ENCODE data around the gene AP3B2. TPM values are rescaled to one million over a fixed set of nuclear protein-coding genes. Genes with fewer than 3 reads are reported as not detected.

AP3B2 gene
- total and polyA plus RNA-seq, 4 donors: 0.94 to 2.2 (median 1.2) TPM

DNA sequence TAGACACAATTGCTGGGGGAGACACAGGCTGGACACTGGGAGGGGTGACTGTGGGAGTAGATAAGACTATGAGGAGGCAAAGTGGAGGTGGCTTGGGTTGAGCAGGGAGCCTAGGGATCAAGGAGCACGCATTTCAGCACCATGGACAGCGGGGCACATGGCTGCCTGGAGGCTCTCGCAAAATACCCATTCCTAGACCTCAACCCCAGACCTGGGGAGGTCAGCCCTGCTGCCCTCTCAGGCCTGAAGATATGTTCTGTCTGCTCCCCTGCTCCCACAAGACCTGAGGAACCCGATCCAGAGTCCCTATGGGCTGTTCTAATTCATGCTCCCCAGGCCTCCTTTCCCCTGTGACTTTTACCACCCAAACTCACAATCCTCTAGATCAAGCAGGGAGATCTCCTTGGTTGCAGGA lies 46.5 kb downstream of the AP3B2 start:
- TF ChIP-seq, protein P1, sequence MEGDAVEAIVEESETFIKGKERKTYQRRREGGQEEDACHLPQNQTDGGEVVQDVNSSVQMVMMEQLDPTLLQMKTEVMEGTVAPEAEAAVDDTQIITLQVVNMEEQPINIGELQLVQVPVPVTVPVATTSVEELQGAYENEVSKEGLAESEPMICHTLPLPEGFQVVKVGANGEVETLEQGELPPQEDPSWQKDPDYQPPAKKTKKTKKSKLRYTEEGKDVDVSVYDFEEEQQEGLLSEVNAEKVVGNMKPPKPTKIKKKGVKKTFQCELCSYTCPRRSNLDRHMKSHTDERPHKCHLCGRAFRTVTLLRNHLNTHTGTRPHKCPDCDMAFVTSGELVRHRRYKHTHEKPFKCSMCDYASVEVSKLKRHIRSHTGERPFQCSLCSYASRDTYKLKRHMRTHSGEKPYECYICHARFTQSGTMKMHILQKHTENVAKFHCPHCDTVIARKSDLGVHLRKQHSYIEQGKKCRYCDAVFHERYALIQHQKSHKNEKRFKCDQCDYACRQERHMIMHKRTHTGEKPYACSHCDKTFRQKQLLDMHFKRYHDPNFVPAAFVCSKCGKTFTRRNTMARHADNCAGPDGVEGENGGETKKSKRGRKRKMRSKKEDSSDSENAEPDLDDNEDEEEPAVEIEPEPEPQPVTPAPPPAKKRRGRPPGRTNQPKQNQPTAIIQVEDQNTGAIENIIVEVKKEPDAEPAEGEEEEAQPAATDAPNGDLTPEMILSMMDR (IDR thresholded peaks at IDR 0.05; ENCODE audit: control extremely low read depth, extremely low read depth): no peak
- Histone ChIP-seq H3K4me3 (no peak overlapping the region), H3K27ac (ENCODE audit: low read depth in 1 of 2, low read length in 1 of 2) (no peak overlapping the region), H3K9me3 (ENCODE audit: control insufficient read depth in 4 of 4, insufficient read depth in 3 of 4, low read length in 3 of 4) (peaks cover 0 to 6% (median 0%) of the 10 kb centered on the region in 4 donors), H3K36me3 (ENCODE audit: control insufficient read depth in 4 of 4, insufficient read depth in 4 of 4, low read length in 4 of 4) (no peaks in the 10 kb centered on the region), H3K27me3 (ENCODE audit: control insufficient read depth in 3 of 3, insufficient read depth in 3 of 3, low read length in 2 of 3) (no peaks in the 10 kb centered on the region), H3K4me1 (ENCODE audit: control insufficient read depth in 5 of 5, insufficient read depth in 5 of 5, low read length in 5 of 5) (no peaks in the 10 kb centered on the region), H3K9ac (ENCODE audit: insufficient read depth in 1 of 2, low read length in 2 of 2) (no peak overlapping the region)
- WGBS, 2 donors: 7 to 11% methylated on average over 4 of the region's 4 CpGs
- ATAC-seq (ENCODE audit: insufficient read depth, low FRiP score) (no peak), DNase-seq (peak; percentile 66 to 77 (median 67))

DNA sequence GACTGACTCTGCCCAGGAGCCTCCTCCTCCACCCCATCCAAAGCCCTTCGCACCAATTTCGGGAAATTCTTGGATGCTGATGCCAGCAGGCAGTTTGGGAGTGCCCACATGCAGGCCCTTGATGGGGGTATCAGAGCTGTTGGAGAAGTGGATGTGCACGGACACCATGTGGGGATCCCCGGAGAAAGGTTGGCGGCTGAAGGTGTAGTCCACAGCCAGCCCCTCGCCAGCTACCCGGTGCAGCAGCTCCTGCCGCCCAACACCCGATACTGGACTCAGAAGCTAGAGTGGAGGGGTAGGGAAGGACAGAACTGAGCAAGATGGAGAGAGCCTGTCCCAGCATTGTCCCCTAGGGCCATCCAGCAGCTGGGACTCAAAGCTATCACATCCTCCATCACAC lies 47.0 kb downstream of the AP3B2 start:
- Histone ChIP-seq H3K4me3 (no peak overlapping the region), H3K27ac (ENCODE audit: low read depth in 1 of 2, low read length in 1 of 2) (no peak overlapping the region), H3K4me1 (ENCODE audit: control insufficient read depth in 5 of 5, insufficient read depth in 5 of 5, low read length in 5 of 5) (no peaks in the 10 kb centered on the region), H3K36me3 (ENCODE audit: control insufficient read depth in 4 of 4, insufficient read depth in 4 of 4, low read length in 4 of 4) (no peaks in the 10 kb centered on the region), H3K27me3 (ENCODE audit: control insufficient read depth in 3 of 3, insufficient read depth in 3 of 3, low read length in 2 of 3) (no peaks in the 10 kb centered on the region), H3K9ac (ENCODE audit: insufficient read depth in 1 of 2, low read length in 2 of 2) (no peak overlapping the region), H3K9me3 (ENCODE audit: control insufficient read depth in 4 of 4, insufficient read depth in 3 of 4, low read length in 3 of 4) (peaks cover 0 to 6% (median 0%) of the 10 kb centered on the region in 4 donors)
- TF ChIP-seq, protein P1 (IDR thresholded peaks at IDR 0.05; ENCODE audit: control extremely low read depth, extremely low read depth): no peak
- DNase-seq (no peak), ATAC-seq (ENCODE audit: insufficient read depth, low FRiP score) (no peak)
- 78 to 80% methylated on average over 9 of the region's 9 CpGs for WGBS, 2 donors

DNA sequence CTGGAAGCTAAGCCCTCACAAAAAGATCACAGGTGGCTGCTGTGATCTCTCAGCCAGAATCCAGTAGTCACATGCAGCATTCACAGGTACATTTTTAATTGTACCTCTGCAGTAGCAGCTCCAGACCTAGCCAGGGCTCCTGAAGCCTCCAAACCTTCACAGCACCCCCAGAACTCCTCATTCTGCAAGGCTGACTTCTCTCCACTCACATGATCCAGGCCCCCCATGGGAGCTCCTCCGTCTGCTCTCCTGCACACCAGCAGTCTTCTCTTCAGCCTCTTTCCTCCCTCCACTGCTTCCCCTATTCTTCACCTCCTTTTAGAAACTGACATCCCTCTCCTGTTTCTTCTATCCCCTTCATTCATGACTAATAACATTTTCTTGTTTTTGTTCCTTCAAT lies 49.3 kb downstream of the AP3B2 start:
- 56 to 71% methylated on average over 1 of the region's 1 CpG for WGBS, 2 donors
- H3K9ac ChIP-seq (ENCODE audit: insufficient read depth in 1 of 2, low read length in 2 of 2): no peak overlapping the region
- no peak for ATAC-seq (ENCODE audit: insufficient read depth, low FRiP score)
- no peak for DNase-seq
- no peak overlapping the region for H3K4me3 ChIP-seq
- H3K9me3 ChIP-seq (ENCODE audit: control insufficient read depth in 4 of 4, insufficient read depth in 3 of 4, low read length in 3 of 4): peaks cover 0 to 6% (median 0%) of the 10 kb centered on the region in 4 donors
- H3K36me3 ChIP-seq (ENCODE audit: control insufficient read depth in 4 of 4, insufficient read depth in 4 of 4, low read length in 4 of 4): no peaks in the 10 kb centered on the region
- no peaks in the 10 kb centered on the region for H3K27me3 ChIP-seq (ENCODE audit: control insufficient read depth in 3 of 3, insufficient read depth in 3 of 3, low read length in 2 of 3)
- H3K4me1 ChIP-seq (ENCODE audit: control insufficient read depth in 5 of 5, insufficient read depth in 5 of 5, low read length in 5 of 5): no peaks in the 10 kb centered on the region
- H3K27ac ChIP-seq (ENCODE audit: low read depth in 1 of 2, low read length in 1 of 2): no peak overlapping the region
- TF ChIP-seq, protein P1 (IDR thresholded peaks at IDR 0.05; ENCODE audit: control extremely low read depth, extremely low read depth): no peak

DNA sequence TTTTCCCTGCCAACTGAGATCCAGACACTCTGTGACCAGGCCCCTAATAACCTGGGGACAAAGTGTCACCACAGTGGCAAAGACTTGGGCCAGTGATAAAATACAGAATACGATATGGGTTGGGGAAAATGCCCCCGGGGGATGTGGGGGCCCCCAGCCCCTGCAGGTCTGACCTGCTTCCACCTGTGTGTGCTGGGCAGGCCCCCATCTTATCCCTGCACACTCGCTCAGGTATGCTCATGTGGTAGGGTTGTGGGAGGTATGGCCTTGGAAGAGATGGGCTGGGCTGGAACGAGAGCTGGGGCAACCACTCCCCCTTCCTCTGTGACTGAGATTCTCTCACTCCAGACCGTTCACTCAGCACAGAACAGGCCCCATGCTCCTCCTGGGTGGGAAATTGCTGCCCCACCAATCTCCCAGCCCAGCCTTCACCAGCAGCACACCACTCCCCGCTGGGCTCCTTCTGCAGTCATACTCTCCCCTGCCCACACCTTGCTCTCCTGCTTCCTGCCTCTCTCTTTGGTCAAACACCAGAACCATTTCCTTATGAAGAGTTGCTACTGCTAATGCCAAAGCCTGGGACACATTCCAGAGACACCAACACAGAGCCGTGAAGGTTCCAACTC lies 52.9 kb downstream of the AP3B2 start:
- no peaks in the 10 kb centered on the region for H3K36me3 ChIP-seq (ENCODE audit: control insufficient read depth in 4 of 4, insufficient read depth in 4 of 4, low read length in 4 of 4)
- WGBS, 2 donors: 72 to 75% methylated on average over 7 of the region's 7 CpGs
- H3K27me3 ChIP-seq (ENCODE audit: control insufficient read depth in 3 of 3, insufficient read depth in 3 of 3, low read length in 2 of 3): peaks cover 0 to 15% (median under 1%) of the 10 kb centered on the region in 3 donors
- DNase-seq (no peak), ATAC-seq (ENCODE audit: insufficient read depth, low FRiP score) (no peak)
- TF ChIP-seq, protein P1 (IDR thresholded peaks at IDR 0.05; ENCODE audit: control extremely low read depth, extremely low read depth): no peak
- no peak overlapping the region for H3K9ac ChIP-seq (ENCODE audit: insufficient read depth in 1 of 2, low read length in 2 of 2)
- peaks cover 0 to 7% (median 0%) of the 10 kb centered on the region in 4 donors for H3K9me3 ChIP-seq (ENCODE audit: control insufficient read depth in 4 of 4, insufficient read depth in 3 of 4, low read length in 3 of 4)
- no peaks in the 10 kb centered on the region for H3K4me1 ChIP-seq (ENCODE audit: control insufficient read depth in 5 of 5, insufficient read depth in 5 of 5, low read length in 5 of 5)
- no peak overlapping the region for H3K27ac ChIP-seq (ENCODE audit: low read depth in 1 of 2, low read length in 1 of 2)
- no peak overlapping the region for H3K4me3 ChIP-seq
